ENCODE results near the gene HDAC4. TPM values are rescaled to one million over a fixed set of nuclear protein-coding genes. Genes with fewer than 3 reads are reported as not detected.

HDAC4 gene
- total RNA-seq, 1 experiment from 2014 or later = 32.0 TPM

- Histone ChIP-seq H3K4ac (ENCODE audit: low read depth, low read length) (no peak overlapping the region), H4K8ac (replicated peaks; ENCODE audit: insufficient read length, low read depth, low read length) (no peak overlapping the region), H3K79me1 (ENCODE audit: insufficient read depth, low read depth, low read length, poor library complexity, severe bottlenecking) (no peaks in the 10 kb centered on the region), H2BK5ac (ENCODE audit: insufficient read length, low read length) (no peak overlapping the region), H4K5ac (ENCODE audit: insufficient read length, low read depth, low read length) (no peak overlapping the region), H3K79me2 (ENCODE audit: insufficient read depth, low read length) (no peaks in the 10 kb centered on the region), H3K9me3 (ENCODE audit: control insufficient read depth, low read depth, low read length) (no peaks in the 10 kb centered on the region), H2BK12ac (ENCODE audit: insufficient read length, low read depth, low read length) (no peak overlapping the region), H2BK15ac (ENCODE audit: low read depth, low read length) (no peak overlapping the region), H2AK5ac (ENCODE audit: insufficient read length, low read length) (no peak overlapping the region), H3K4me1 (ENCODE audit: insufficient read depth, low read length) (no peaks in the 10 kb centered on the region), H3K27me3 (ENCODE audit: insufficient read depth, low read length) (no peaks in the 10 kb centered on the region), H2AFZ (ENCODE audit: low read length) (no peak overlapping the region), H3K9ac (ENCODE audit: extremely low read depth, insufficient read length, low read length) (no peak overlapping the region), H3K23ac (ENCODE audit: insufficient read length, low read depth, low read length) (no peak overlapping the region), H3K4me2 (ENCODE audit: insufficient read depth, insufficient read length, low read length) (no peak overlapping the region), H3K27ac (ENCODE audit: insufficient read length, low read depth, low read length) (no peak overlapping the region), H3K23me2 (ENCODE audit: insufficient read length, low read depth, low read length, poor library complexity, severe bottlenecking) (no peaks in the 10 kb centered on the region), H4K20me1 (ENCODE audit: control insufficient read depth, insufficient read depth, insufficient read length) (no peaks in the 10 kb centered on the region), H2BK20ac (ENCODE audit: low read depth, low read length, poor library complexity, severe bottlenecking) (no peak overlapping the region), H3K14ac (ENCODE audit: insufficient read depth, low read length) (no peak overlapping the region), H3K56ac (ENCODE audit: insufficient read length, low read depth, low read length) (no peak overlapping the region), H3T11ph (ENCODE audit: low read length) (no peak overlapping the region), H3K18ac (ENCODE audit: insufficient read length, low read depth, low read length) (no peak overlapping the region), H4K91ac (ENCODE audit: insufficient read length, low read depth, low read length) (no peak overlapping the region), H2BK120ac (ENCODE audit: low read depth, low read length, poor library complexity, severe bottlenecking) (no peak overlapping the region)
- Mint-ChIP-seq H3K27ac (peak overlapping the region in 1 of 3 experiments; percentile 69; a peak in 4 of 7 replicates), H3K4me1 (peaks cover 0 to 11% of the 10 kb centered on the region in 2 experiments; a peak in 2 of 4 replicates), H3K9me3 (no peaks in the 10 kb centered on the region; a peak in 1 of 5 replicates), H3K4me3 (no peak overlapping the region), H3K36me3 (ENCODE audit: insufficient read depth in 1 of 3, low read depth in 3 of 3) (peaks cover 7 to 12% (median 12%) of the 10 kb centered on the region in 3 experiments; a peak in 5 of 7 replicates), H3K27me3 (ENCODE audit: low read depth) (no peaks in the 10 kb centered on the region)
- DNase-seq = no peak
- WGBS (ENCODE audit: extremely low coverage, insufficient read length, low lambda C conversion rate) = no CpG with 5 or more reads among the region's 12 CpGs
- TF ChIP-seq CTCF (conservative IDR thresholded peaks at IDR 0.05) = no peak
Measured at GRCh38 chr2:239061121-239061666, 339.6 kb downstream of the HDAC4 start.
